HG03558 (cell line): ENCODE data around the gene ALDH5A1.
"Not testable (repeated sequence)": the region's sequence is repeated elsewhere in the genome, so short reads cannot be mapped to it uniquely, and the experiment has no call there.

ENCODE experiments used
- ATAC-seq: cut with Tn5 transposase; IDR thresholded peaks from one replicate; pipeline ENCODE4 v1.9.1; 2021; ENCODE audit warnings: moderate number of reproducible peaks; ENCODE audit not compliant: unreplicated experiment; ENCODE audit errors: extremely low read depth

Gene ALDH5A1

DNA sequence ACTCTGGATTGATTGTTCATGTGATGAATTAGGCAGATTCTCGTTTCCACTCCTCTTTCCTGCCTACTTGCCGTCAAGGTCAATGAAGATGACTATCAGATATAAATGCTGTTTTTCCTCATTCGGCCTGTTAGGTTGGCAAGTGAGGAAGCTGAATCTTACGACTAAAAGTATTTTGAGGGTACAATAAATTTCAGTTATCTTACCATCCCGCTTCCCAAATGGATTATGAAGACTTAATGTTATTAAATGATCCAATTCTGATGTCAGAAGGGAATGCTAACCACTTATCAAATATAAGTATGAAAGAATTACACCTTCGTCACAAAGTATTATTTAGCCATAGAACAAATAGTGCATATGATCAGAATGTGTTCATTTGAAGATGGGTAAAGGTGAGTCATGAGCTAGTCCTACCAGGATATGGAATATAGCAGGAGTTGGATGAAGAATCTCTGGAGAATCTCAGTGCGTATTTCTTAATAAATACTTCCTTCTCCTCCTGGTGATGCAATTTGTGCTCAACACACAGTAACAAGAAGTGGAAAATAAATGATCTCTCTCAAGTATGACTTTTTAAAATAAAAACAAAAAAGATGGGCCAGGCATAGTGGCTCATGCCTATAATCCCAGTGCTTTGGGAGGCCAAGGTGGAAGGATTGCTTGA is 10.0 kb upstream of the ALDH5A1 start:
- no peak for ATAC-seq

DNA sequence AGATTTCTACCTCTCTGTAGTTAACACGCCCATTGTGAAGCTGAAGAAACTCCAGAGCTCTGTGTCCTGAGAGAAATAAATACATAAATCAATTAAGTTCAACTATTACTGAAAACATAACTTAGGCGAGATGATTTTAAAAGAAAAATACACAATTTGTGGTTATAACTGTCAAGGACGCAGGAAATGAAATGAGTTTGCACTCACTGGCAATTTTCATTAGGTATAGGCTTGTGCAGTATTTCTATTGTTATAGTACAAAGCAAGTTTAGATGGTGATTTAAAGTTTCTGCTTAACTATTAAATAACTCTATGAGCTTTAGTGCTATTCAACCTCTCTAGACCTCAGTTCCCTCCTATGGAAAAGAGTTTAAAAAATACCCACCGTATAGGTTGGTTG is 8.7 kb upstream of the ALDH5A1 start:
- ATAC-seq: no peak

GRCh38 chr6:24489470-24489869 is 5.3 kb upstream of the ALDH5A1 start, which contains the start of gene GPLD1:
GPLD1 (minus strand) TSS chr6:24489578; CDS start chr6:24489511, 67 bp downstream.
- no peak for ATAC-seq

DNA sequence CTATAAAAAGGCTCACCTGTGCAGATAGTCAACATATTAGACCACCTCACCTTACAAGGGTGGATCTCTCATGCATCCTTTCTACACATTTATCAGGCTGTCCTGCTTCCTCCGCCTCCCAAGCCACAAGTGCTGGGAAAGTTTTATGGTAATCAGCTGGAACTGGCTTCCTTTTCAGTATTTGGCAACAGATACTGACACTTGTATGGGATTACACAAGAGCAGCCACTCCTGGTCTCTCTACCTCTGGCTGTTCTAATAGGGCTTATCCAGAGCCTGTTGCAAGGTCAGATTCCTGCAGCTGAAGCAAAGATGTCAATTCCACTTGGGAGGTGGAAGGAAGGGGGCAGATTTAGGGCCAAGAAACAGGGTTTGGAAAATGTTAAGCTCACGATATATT is 4.9 kb upstream of the ALDH5A1 start:
- no peak for ATAC-seq

DNA sequence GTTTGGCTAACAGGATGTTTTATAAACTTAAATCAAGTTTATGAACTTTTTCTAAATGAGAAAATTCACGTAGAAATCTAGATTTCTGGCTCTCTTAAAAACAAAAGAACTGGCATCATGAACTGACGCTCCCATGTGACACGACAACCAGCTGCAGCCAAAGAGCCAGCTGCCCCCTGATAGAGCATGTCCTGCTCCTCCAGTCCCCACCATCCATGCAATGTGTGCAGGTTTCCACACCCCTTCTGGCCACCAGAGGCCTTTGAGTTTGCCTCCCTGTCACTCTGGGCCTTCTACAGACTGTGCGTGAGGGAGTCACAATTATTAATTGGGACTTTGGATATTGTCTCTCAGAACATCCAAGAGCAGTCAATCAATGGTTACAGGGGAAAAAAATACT is 3.8 kb upstream of the ALDH5A1 start:
- ATAC-seq: no peak

GRCh38 chr6:24492475-24492874 is 2.3 kb upstream of the ALDH5A1 start:
- ATAC-seq: no peak

GRCh38 chr6:24493945-24494820 is 586 bp upstream of the ALDH5A1 start:
- no peak for ATAC-seq

DNA sequence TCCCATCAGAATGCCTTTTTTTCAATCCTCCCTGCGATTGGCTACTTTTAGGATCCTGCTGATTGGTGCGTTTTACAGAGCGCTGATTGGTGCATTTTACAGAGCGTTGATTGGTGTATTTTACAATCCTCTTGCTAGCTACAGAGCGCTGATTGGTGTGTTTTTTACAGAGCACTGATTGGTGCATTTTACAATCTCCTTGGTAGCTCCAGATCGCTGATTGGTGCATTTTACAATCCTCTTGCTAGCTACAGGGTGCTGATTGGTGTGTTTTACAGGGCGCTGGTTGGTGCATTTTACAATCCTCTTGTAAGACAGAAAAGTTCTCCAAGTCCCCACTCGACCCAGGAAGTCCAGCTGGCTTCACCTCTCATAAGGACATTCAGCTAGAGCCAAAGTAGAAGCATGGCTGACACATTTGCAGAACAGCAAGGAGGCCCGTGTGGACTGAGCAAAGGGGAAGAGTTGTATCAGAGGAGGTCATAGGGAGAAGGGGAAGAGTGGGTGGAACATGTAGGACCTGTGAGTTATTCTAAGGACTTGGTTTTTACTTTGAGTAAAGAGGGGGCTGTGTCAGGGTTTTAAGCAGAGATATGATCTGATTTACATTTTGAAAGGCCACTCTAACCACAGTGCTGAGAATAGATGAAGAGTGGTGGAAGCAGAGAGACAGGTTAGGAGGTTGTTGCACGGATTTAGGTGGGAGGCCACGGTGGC is 2.6 kb downstream of the ALDH5A1 start:
- no peak for ATAC-seq

GRCh38 chr6:24500683-24501082 is 5.9 kb downstream of the ALDH5A1 start:
- no peak for ATAC-seq

- no peak for ATAC-seq
These were observed 6.6 kb downstream of the ALDH5A1 start for GRCh38 chr6:24501374-24501773.

- no peak for ATAC-seq
These were observed 7.1 kb downstream of the ALDH5A1 start for GRCh38 chr6:24501914-24502313.

- ATAC-seq: no peak
These were observed 9.5 kb downstream of the ALDH5A1 start for GRCh38 chr6:24504287-24504648.

- ATAC-seq: no peak
These were observed 10.1 kb downstream of the ALDH5A1 start for GRCh38 chr6:24504649-24505586.

DNA sequence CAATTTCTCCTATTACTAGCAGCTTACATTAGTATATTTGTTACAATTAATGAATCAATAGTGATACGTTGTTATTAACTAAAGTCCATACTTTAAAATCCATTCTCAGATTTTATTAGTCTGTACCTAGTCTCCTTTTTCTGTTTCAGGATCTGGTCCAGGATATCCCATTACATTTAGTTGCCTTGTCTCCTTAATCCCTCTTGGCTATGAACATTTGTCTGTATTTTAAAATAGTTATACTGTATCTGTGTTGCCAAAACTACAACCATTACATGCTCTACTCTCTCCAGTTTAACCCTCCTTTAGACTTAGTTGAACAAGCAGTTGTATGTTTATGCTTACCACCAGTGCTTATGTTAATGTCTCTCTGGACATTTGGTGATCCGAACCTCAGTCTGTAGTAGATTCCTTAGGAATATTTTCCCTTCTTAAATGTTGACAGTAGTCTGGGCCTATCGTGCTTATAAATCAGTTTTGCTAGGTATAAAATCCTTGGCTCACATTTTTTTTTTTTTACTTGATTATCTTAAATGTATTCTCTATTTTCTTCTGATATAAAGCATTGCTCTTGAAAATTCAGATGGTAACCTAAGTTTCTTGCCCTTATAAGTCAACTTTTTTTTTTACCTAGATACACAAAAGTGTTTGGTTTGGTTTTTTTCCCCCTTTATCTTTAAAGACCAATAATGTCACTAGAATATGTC is 12.2 kb downstream of the ALDH5A1 start:
- ATAC-seq: no peak

DNA sequence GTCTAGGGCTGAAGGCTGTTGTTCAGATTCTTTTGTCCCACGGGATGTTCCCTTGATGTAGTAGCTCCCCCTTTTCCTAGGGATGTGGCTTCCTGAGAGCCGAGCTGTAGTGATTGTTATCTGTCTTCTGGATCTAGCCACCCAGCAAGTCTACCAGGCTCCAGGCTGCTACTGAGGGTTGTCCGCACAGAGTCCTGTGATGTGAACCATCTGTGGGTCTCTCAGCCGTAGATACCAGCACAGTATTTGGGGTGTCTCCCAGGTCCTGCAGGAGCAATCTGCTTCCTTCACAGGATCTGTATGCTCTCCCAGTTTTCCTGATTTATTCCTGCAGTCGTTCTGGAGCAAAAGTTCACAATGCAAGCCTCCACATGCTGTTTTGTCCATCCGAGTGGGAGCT is 17.2 kb downstream of the ALDH5A1 start:
- ATAC-seq: not testable (repeated sequence)

DNA sequence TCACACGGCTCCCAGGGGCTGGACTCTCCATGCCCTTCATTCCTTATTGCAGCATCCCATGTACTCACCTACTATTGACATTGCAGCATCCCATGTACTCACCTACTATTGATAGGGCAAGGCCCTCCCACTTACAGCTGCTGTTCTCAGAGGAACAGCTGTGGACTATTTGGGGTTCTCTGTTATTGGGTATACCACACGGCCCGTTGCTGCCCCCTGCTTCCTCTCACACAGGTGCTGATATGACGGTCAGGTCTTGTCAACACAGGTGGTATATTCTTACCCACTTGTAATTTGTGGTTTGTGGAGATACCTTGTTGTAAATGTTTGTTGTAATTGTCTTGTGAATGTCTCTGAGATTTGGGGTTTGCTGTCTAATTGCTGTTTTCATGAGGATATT is 18.8 kb downstream of the ALDH5A1 start:
- ATAC-seq: no peak

DNA sequence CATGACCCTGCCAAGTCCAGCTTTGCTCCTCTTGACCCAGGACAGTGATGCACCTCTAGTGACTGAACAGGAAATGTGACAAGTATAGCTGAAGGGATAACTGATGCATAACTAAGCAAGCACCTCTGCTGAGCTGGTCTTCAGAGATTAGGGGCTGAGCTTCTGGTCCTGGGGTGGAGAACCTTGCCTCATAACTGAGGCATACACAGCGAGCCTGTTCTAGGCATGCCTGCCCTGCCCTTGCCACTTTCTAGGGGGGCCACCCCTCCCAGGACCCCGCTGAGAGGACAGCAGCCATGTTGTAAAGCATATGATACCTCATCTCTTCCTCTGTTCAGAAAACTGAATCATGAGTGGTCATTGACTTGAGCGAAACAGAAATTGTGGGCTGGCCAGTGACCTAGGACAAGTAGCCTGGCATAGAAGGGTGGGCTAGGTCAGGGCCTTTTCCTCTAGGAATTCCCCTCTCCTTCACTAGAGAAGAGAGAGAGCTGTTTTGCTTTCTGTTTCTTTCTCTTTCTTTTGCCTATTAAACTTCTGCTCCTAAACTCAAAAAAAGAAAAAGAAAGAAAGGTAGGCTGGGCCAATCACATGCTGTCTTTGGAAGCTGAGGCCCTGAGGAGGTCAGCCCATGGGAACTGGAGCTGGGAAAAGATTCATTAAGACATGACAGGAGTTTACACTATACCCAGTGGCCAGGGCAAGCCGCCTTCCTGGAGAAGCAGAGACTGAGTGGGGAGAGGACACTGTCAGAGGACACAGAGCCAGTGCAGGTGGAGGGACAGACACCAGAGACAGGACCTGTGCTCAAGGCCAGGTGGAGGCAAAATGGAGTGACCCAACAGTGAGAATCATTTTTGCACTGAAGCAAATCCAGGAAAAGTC is 23.1 kb downstream of the ALDH5A1 start:
- ATAC-seq: peak; percentile 68

- no peak for ATAC-seq
These were observed 26.3 kb downstream of the ALDH5A1 start for GRCh38 chr6:24520929-24521546.
